Endometrial microvascular endothelial cells (primary cell): ENCODE data around the gene INTS3. TPM values are rescaled to one million over a fixed set of nuclear protein-coding genes. Genes with fewer than 3 reads are reported as not detected.
"Not testable (repeated sequence)": the region's sequence is repeated elsewhere in the genome, so short reads cannot be mapped to it uniquely, and the experiment has no call there.

Experiments used
- in situ Hi-C: cut with HindIII; loops from 2 replicates; pipeline ENCODE4 v1.10.0; 2017; ENCODE audit warnings: low sequenced_read_pairs, low pct_unique_long_range_greater_than_20kb; ENCODE audit errors: inconsistent ontology term
- total RNA-seq: library from RNA; depleted of rRNA; stranded (reverse); fragments of >200 nt; gene quantifications from one replicate; pipeline ENCODE4 v1.2.3, GENCODE V29; 2015; ENCODE audit errors: inconsistent ontology term

Gene INTS3
- total RNA-seq, 1 donor from 2014 or later, result 21.0 TPM

GRCh38 chr1:153698923-153699714, 28.7 kb upstream of the INTS3 start:
- in situ Hi-C loops, result no loop called here

GRCh38 chr1:153699768-153700167, 28.1 kb upstream of the INTS3 start:
- in situ Hi-C loops, result no loop called here

- in situ Hi-C loops, result no loop called here
Measured at GRCh38 chr1:153705484-153705883, 22.4 kb upstream of the INTS3 start.

GRCh38 chr1:153711026-153711425, 16.8 kb upstream of the INTS3 start:
- in situ Hi-C loops, result no loop called here

- in situ Hi-C loops, result not testable (repeated sequence)
Measured at GRCh38 chr1:153716211-153716610, 11.6 kb upstream of the INTS3 start.

- in situ Hi-C loops, result no loop called here
Measured at GRCh38 chr1:153717330-153717729, 10.5 kb upstream of the INTS3 start.

- in situ Hi-C loops, result no loop called here
Measured at GRCh38 chr1:153723687-153724086, 4.2 kb upstream of the INTS3 start.

GRCh38 chr1:153724634-153725033, 3.2 kb upstream of the INTS3 start:
- in situ Hi-C loops, result not testable (repeated sequence)

- in situ Hi-C loops, result no loop called here
Measured at GRCh38 chr1:153728305-153729066, 636 bp downstream of the INTS3 start.

GRCh38 chr1:153730468-153730988, 2.7 kb downstream of the INTS3 start:
- in situ Hi-C loops, result no loop called here

GRCh38 chr1:153733970-153734369, 6.1 kb downstream of the INTS3 start:
- in situ Hi-C loops, result no loop called here

GRCh38 chr1:153734396-153735089, 6.7 kb downstream of the INTS3 start:
- in situ Hi-C loops, result no loop called here

- in situ Hi-C loops, result no loop called here
Measured at GRCh38 chr1:153735090-153735420, 7.2 kb downstream of the INTS3 start.

GRCh38 chr1:153741986-153742385, 14.1 kb downstream of the INTS3 start:
- in situ Hi-C loops, result no loop called here

GRCh38 chr1:153742411-153743142, 14.7 kb downstream of the INTS3 start:
- in situ Hi-C loops, result no loop called here

GRCh38 chr1:153745417-153745816, 17.6 kb downstream of the INTS3 start:
- in situ Hi-C loops, result no loop called here

- in situ Hi-C loops, result no loop called here
Measured at GRCh38 chr1:153746174-153746573, 18.3 kb downstream of the INTS3 start.

- in situ Hi-C loops, result no loop called here
Measured at GRCh38 chr1:153748903-153749302, 21.1 kb downstream of the INTS3 start.

- in situ Hi-C loops, result no loop called here
Measured at GRCh38 chr1:153749408-153750005, 21.7 kb downstream of the INTS3 start.
